HepG2 (cell line): Measurements from ENCODE around the gene HSD17B8. TPM values are rescaled to one million over a fixed set of nuclear protein-coding genes. Genes with fewer than 3 reads are reported as not detected.

Experiments used
- ATF7-NPFF ChIP-seq: sonication (generic); formaldehyde crosslinking; IDR thresholded peaks from 2 replicates; pipeline ENCODE4 v1.8.1; 2023; ENCODE audit warnings: mild to moderate bottlenecking, low read depth, missing genetic modification reagents, moderate library complexity
- BCL6 ChIP-seq: IDR thresholded peaks from 2 replicates; pipeline ENCODE4 v1.6.1; 2016; ENCODE audit warnings: missing genetic modification reagents, missing compliant biosample characterization
- DNMT3B ChIP-seq: conservative IDR thresholded peaks from 2 replicates; pipeline ENCODE4 v1.6.1; 2016; ENCODE audit warnings: missing biosample characterization, control low read depth
- MLLT10 ChIP-seq: sonication (generic); formaldehyde crosslinking; IDR thresholded peaks from 2 replicates; pipeline ENCODE4 v1.4.0; 2020; ENCODE audit warnings: missing genetic modification reagents
- NFE2 ChIP-seq: sonication (generic); formaldehyde crosslinking; IDR thresholded peaks from 2 replicates; pipeline ENCODE4 v1.4.0; 2020; ENCODE audit warnings: missing genetic modification reagents
- NR1H2 ChIP-seq: sonication (generic); formaldehyde crosslinking; IDR thresholded peaks from 2 replicates; pipeline ENCODE4 v1.8.1; 2022; ENCODE audit warnings: low read depth, missing genetic modification reagents, borderline replicate concordance
- PHB2 ChIP-seq: fragments of 450-650 bp; IDR thresholded peaks from 2 replicates; pipeline ENCODE4 v1.6.1; 2018; ENCODE audit not compliant: partially characterized antibody
- PHF20 ChIP-seq: sonication (generic); formaldehyde crosslinking; IDR thresholded peaks from 2 replicates; pipeline ENCODE4 v1.5.0; 2020; ENCODE audit warnings: mild to moderate bottlenecking, missing genetic modification reagents
- RFXANK ChIP-seq: IDR thresholded peaks from 2 replicates; pipeline ENCODE4 v1.6.1; 2016
- SMARCC2 ChIP-seq: fragments of 450-650 bp; IDR thresholded peaks from 2 replicates; pipeline ENCODE4 v1.6.1; 2017; ENCODE audit warnings: antibody characterized with exemption, mild to moderate bottlenecking
- TMF1 ChIP-seq: sonication (generic); formaldehyde crosslinking; IDR thresholded peaks from 2 replicates; pipeline ENCODE4 v1.8.1; 2022; ENCODE audit warnings: low read depth, missing genetic modification reagents
- TP53 ChIP-seq: sonication (generic); formaldehyde crosslinking; conservative IDR thresholded peaks from 2 replicates; pipeline ENCODE4 v1.4.0; 2020; ENCODE audit warnings: missing genetic modification reagents
- ZFP36L1 ChIP-seq: sonication (generic); formaldehyde crosslinking; IDR thresholded peaks from 2 replicates; pipeline ENCODE4 v1.8.0; 2022; ENCODE audit warnings: mild to moderate bottlenecking, missing genetic modification reagents, moderate library complexity
- ZFP36L2 ChIP-seq: sonication (generic); formaldehyde crosslinking; IDR thresholded peaks from 2 replicates; pipeline ENCODE4 v1.4.0; 2020; ENCODE audit warnings: missing genetic modification reagents
- ZNF234 ChIP-seq: sonication (generic); formaldehyde crosslinking; conservative IDR thresholded peaks from 2 replicates; pipeline ENCODE4 v1.5.1; 2020; ENCODE audit warnings: mild to moderate bottlenecking, missing genetic modification reagents
- ZNF746 ChIP-seq: sonication (generic); formaldehyde crosslinking; IDR thresholded peaks from 2 replicates; pipeline ENCODE4 v1.8.0; 2022; ENCODE audit warnings: mild to moderate bottlenecking, missing genetic modification reagents
- ZNF747 ChIP-seq: sonication (generic); formaldehyde crosslinking; IDR thresholded peaks from 2 replicates; pipeline ENCODE4 v1.8.1; 2023; ENCODE audit warnings: missing genetic modification reagents, mild to moderate bottlenecking, borderline replicate concordance
- ZNF788 ChIP-seq: sonication (generic); formaldehyde crosslinking; IDR thresholded peaks from 2 replicates; pipeline ENCODE4 v1.5.0; 2020; ENCODE audit warnings: mild to moderate bottlenecking, missing genetic modification reagents, borderline replicate concordance
- polyA plus RNA-seq, 8 experiments: library from polyadenylated mRNA; depleted of rRNA in 3 of 8; stranded (reverse) in 7 of 8; unstranded in 1 of 8; fragments of >200 nt; fragmentation: Illumina TruSeq in 4 of 8; extraction: Trizol in 4 of 8; gene quantifications; 2 replicates each; pipeline versions ENCODE4 v1.2.1 to v1.2.3, GENCODE V29; 2011 to 2016; ENCODE audit warnings: low read depth in 4 of 8, missing spikeins in 1 of 8, mixed read lengths in 1 of 8; ENCODE audit not compliant: insufficient read depth in 1 of 8
- total RNA-seq, 5 experiments: library from RNA; depleted of rRNA; stranded (reverse); fragments of >200 nt; fragmentation: Illumina TruSeq; extraction: Trizol; gene quantifications; 2 replicates each; pipeline ENCODE4 v1.2.3, GENCODE V29; 2016; ENCODE audit warnings: low read depth in 1 of 5
- TF ChIP-seq, protein P1 (sequence below): sonication (generic); formaldehyde crosslinking; IDR thresholded peaks from 2 replicates; pipeline ENCODE4 v1.5.0; 2020; ENCODE audit warnings: mild to moderate bottlenecking, missing genetic modification reagents, borderline replicate concordance
- TF ChIP-seq, protein P2 (sequence below): sonication (generic); formaldehyde crosslinking; IDR thresholded peaks from 2 replicates; pipeline ENCODE4 v1.4.0; 2020; ENCODE audit warnings: mild to moderate bottlenecking, missing genetic modification reagents
- TF ChIP-seq, protein P3 (sequence below): sonication (generic); formaldehyde crosslinking; IDR thresholded peaks from 2 replicates; pipeline ENCODE4 v1.5.1; 2020; ENCODE audit warnings: mild to moderate bottlenecking, missing genetic modification reagents

The HSD17B8 gene
- total and polyA plus RNA-seq, 2 of the 13 experiments (the other 11 are each of a cell fraction or from before 2014, with no cell fraction given): 12.6 to 20.1 TPM

DNA sequence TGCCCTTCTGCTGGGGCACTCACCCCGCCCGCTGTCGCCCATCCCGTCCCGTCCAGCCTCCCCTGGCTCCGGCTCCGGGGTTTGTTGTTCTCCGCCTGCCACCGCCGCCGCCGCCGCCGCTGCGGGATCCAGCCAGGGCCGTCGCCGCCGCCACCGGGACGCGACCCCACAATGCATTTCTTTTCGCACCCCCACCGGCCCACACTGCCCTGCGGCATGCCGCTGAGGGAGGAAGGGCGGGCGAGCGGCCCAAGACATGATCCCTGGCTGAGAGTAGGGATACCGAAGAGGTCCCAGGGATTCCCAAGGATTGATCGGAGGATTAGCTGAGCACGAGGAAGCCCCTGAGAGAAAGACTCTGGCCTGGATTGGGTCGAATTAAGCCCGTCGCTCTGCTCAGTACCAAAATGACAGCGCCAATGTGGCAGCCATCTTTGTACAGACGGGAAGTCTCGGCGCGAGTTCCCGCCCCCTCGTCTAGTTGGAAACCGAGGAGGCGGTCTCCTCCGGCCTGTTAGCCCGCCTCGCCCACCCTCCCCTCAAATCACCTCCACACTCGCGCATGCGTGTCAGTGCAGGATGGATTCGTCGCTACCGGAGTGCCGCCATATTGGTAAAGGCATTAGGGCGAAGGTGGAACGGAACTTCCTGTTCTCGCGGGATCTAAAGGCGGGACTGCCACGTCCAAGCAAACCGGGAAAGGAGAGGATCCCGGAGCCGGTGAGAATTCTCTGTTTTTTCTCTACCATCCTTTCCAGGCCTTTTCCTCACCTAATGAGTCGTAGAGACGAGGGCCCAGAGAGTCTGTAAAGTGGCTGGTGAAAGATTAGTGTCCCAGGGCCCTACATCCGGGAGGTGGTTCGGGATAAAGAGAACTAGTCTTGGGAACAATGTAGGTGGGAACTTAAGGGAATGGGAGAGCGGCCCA, 4.0 kb upstream of the HSD17B8 start, which contains the start of the genes RXRB and SLC39A7 (continued):
- TF ChIP-seq, protein P1, sequence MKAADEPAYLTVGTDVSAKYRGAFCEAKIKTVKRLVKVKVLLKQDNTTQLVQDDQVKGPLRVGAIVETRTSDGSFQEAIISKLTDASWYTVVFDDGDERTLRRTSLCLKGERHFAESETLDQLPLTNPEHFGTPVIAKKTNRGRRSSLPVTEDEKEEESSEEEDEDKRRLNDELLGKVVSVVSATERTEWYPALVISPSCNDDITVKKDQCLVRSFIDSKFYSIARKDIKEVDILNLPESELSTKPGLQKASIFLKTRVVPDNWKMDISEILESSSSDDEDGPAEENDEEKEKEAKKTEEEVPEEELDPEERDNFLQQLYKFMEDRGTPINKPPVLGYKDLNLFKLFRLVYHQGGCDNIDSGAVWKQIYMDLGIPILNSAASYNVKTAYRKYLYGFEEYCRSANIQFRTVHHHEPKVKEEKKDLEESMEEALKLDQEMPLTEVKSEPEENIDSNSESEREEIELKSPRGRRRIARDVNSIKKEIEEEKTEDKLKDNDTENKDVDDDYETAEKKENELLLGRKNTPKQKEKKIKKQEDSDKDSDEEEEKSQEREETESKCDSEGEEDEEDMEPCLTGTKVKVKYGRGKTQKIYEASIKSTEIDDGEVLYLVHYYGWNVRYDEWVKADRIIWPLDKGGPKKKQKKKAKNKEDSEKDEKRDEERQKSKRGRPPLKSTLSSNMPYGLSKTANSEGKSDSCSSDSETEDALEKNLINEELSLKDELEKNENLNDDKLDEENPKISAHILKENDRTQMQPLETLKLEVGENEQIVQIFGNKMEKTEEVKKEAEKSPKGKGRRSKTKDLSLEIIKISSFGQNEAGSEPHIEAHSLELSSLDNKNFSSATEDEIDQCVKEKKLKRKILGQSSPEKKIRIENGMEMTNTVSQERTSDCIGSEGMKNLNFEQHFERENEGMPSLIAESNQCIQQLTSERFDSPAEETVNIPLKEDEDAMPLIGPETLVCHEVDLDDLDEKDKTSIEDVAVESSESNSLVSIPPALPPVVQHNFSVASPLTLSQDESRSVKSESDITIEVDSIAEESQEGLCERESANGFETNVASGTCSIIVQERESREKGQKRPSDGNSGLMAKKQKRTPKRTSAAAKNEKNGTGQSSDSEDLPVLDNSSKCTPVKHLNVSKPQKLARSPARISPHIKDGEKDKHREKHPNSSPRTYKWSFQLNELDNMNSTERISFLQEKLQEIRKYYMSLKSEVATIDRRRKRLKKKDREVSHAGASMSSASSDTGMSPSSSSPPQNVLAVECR: peak; percentile 89; the same call in 1 of the 2 replicates
- no peak for TF ChIP-seq MLLT10 (CRISPR knock-in tag)
- peak; percentile 72; the same call in 1 of the 2 replicates for TF ChIP-seq RFXANK
- TF ChIP-seq BCL6 (CRISPR knock-in tag): peak; percentile 47; the same call in 1 of the 2 replicates
- TF ChIP-seq ZFP36L2 (CRISPR knock-in tag): 0 out of 2 replicates have a peak, but pooled peaks have one; percentile 88
- TF ChIP-seq TP53: peak; percentile 82
- TF ChIP-seq ATF7-NPFF (CRISPR knock-in tag): no peak; the same call in 1 of the 2 replicates
- no peak for TF ChIP-seq SMARCC2
- TF ChIP-seq ZNF747 (CRISPR knock-in tag): peak; percentile 76; the same call in 1 of the 2 replicates
- TF ChIP-seq ZFP36L1 (CRISPR knock-in tag): no peak
- peak; percentile 95 for TF ChIP-seq ZNF788 (CRISPR knock-in tag)
- TF ChIP-seq NFE2: no peak; the same call in 1 of the 2 replicates
- TF ChIP-seq, protein P2, sequence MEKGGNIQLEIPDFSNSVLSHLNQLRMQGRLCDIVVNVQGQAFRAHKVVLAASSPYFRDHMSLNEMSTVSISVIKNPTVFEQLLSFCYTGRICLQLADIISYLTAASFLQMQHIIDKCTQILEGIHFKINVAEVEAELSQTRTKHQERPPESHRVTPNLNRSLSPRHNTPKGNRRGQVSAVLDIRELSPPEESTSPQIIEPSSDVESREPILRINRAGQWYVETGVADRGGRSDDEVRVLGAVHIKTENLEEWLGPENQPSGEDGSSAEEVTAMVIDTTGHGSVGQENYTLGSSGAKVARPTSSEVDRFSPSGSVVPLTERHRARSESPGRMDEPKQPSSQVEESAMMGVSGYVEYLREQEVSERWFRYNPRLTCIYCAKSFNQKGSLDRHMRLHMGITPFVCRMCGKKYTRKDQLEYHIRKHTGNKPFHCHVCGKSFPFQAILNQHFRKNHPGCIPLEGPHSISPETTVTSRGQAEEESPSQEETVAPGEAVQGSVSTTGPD (CRISPR knock-in tag): no peak
- TF ChIP-seq DNMT3B (CRISPR knock-in tag): 0 out of 2 replicates have a peak, but pooled peaks have one; percentile 34
- TF ChIP-seq NR1H2 (CRISPR knock-in tag): 0 out of 2 replicates have a peak, but pooled peaks have one; percentile 51
- peak; percentile 31; the same call in 1 of the 2 replicates for TF ChIP-seq TMF1
- TF ChIP-seq, protein P3, sequence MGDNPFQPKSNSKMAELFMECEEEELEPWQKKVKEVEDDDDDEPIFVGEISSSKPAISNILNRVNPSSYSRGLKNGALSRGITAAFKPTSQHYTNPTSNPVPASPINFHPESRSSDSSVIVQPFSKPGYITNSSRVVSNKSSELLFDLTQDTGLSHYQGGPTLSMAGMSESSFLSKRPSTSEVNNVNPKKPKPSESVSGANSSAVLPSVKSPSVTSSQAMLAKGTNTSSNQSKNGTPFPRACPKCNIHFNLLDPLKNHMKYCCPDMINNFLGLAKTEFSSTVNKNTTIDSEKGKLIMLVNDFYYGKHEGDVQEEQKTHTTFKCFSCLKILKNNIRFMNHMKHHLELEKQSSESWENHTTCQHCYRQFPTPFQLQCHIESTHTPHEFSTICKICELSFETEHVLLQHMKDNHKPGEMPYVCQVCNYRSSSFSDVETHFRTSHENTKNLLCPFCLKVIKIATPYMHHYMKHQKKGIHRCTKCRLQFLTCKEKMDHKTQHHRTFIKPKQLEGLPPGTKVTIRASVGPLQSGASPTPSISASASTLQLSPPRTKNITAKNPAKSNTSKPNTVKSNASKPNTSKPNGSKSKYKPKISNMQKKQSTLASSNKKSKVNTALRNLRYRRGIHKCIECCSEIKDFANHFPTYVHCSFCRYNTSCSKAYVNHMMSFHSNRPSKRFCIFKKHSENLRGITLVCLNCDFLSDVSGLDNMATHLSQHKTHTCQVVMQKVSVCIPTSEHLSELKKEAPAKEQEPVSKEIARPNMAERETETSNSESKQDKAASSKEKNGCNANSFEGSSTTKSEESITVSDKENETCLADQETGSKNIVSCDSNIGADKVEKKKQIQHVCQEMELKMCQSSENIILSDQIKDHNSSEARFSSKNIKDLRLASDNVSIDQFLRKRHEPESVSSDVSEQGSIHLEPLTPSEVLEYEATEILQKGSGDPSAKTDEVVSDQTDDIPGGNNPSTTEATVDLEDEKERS (CRISPR knock-in tag): no peak
- TF ChIP-seq PHF20: peak; percentile 63
- peak; percentile 89 for TF ChIP-seq ZNF746 (CRISPR knock-in tag)
- TF ChIP-seq PHB2: no peak
- TF ChIP-seq ZNF234 (CRISPR knock-in tag): no peak; the same call in 1 of the 2 replicates
